SK-N-DZ (cell line): ENCODE data around the gene RHOB.
A peak's percentile ranks its signal among the peaks of the same experiment; 100 is the strongest.
"Not testable (repeated sequence)": the region's sequence is repeated elsewhere in the genome, so short reads cannot be mapped to it uniquely, and the experiment has no call there.

Source experiments
- DNase-seq: peaks from one replicate; pipeline ENCODE4 v3.0.0-alpha.2; 2015; ENCODE audit warnings: low spot score
- small RNA-seq, 2 experiments: library from RNA; depleted of rRNA; stranded (forward); fragments of <200 nt; gene quantifications; one replicate each; pipeline ENCODE3, GENCODE V24; 2014

RHOB gene

DNA sequence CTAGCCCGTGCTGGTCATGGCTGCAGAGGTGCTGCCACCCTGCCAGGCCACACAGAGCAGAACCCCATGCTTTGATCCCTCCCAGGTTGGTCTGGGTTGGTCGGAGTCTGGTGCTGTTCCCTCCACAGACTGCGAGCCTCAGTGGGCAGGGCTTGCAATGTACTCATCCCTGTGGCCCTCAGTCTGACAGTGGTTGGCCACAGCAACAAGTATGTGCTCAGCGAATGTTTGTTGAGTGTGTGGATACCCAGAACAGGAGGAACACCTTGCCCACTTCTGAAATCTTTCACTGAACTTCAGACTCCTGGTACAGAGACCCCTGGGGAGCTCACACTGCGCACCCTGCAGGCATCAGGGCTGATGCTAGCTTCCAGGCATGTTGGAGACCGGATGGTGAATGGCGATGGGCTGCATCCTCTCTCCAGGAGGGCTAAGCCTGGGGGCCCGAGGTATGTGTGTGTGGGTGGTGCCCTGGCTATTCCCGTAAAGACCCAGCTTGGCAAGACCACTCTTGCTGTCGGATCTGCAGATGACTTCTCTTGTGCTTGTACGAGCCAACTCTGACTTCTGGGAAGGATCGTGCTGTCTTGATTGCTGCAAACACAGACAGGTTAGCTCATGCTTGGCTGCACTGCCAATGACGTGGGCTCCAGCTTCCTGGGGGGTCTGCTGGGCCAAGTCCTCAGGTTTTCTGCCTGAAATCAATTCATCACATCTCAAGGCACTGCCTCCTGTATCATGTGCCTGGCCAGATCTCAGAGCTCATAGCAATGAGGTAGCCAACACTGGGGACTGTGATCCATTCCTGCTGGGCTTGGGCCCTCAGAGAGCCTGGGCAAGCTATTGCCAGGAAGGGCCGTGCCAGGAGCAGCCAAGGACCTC lies 43.7 kb downstream of the RHOB start:
- no peak for DNase-seq

- DNase-seq, result peak; percentile 95
These were observed 45.1 kb downstream of the RHOB start for GRCh38 chr2:20491739-20492531.

- not testable (repeated sequence) for DNase-seq
These were observed 46.2 kb downstream of the RHOB start for GRCh38 chr2:20493095-20493494.

- DNase-seq, result peak; percentile 45
These were observed 47.4 kb downstream of the RHOB start for GRCh38 chr2:20494241-20494640.

GRCh38 chr2:20496076-20496872 lies 49.4 kb downstream of the RHOB start:
- no peak for DNase-seq

DNA sequence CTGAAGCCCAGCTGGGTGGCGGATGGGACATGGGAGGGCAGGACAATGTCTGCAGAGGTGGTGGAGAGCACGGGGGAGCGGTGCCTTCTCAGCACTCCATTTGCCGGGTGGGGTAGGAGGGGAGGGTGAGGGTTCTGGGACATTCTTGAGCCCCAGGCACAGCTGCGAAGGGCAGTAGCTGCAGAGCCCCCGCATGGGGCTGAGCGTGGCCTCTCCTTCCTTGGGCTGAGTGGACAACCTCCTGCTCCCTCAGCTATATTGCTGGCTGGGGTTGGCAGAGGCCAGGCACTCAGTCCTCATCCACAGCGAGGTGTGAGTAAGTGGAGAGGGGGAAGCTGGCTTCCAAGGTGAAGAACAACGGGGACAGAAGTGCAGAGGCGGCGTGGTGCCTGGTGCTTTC lies 50.1 kb downstream of the RHOB start:
- DNase-seq, result no peak

Small RNA genes within 50 kb of the gene (small RNA-seq; reads per million reads assigned to genes)
- gene RF00019, result 0 reads per million in 2 experiments
- gene RNA5SP86, result 0 reads per million in 2 experiments
